GM23338 (cell line): ENCODE results near the gene PCCB. TPM values are rescaled to one million over a fixed set of nuclear protein-coding genes. Genes with fewer than 3 reads are reported as not detected.

Experiments
- ATAC-seq: fragments of 200-7000 bp; cut with Tn5 transposase; 3 replicates; pipeline ENCODE4 v1.9.1; 2020
- DNase-seq: peaks from one replicate; pipeline ENCODE4 v3.0.0-alpha.2; 2015; ENCODE audit warnings: low spot score
- H2AFZ ChIP-seq: fragments of 200-600 bp; sonication (generic); 2 replicates; pipeline ENCODE4 v1.8.0; 2016; ENCODE audit warnings: antibody characterized with exemption, mild to moderate bottlenecking, moderate library complexity
- H3F3A ChIP-seq: fragments of 200-600 bp; sonication (generic); replicated peaks from 2 replicates; pipeline ENCODE4 v1.8.0; 2017; ENCODE audit warnings: antibody characterized with exemption, mixed run types, low read depth
- H3K27ac ChIP-seq: fragments of 200-600 bp; sonication (generic); 2 replicates; pipeline ENCODE4 v1.6.1; 2016; ENCODE audit warnings: low read depth
- H3K27me3 ChIP-seq: fragments of 200-600 bp; sonication (generic); 2 replicates; pipeline ENCODE4 v1.8.0; 2016; ENCODE audit warnings: mild to moderate bottlenecking, mixed run types, moderate library complexity; ENCODE audit not compliant: insufficient read depth
- H3K36me3 ChIP-seq: fragments of 200-600 bp; sonication (generic); 2 replicates; pipeline ENCODE4 v1.8.0; 2016; ENCODE audit warnings: mild to moderate bottlenecking; ENCODE audit not compliant: insufficient read depth
- H3K4me1 ChIP-seq: fragments of 200-600 bp; sonication (generic); 2 replicates; pipeline ENCODE4 v1.8.0; 2016; ENCODE audit warnings: mild to moderate bottlenecking, moderate library complexity; ENCODE audit not compliant: insufficient read depth
- H3K4me2 ChIP-seq: fragments of 200-600 bp; sonication (generic); 2 replicates; pipeline ENCODE4 v1.7.1; 2017; ENCODE audit warnings: mixed run types
- H3K4me3 ChIP-seq: fragments of 200-600 bp; sonication (generic); 2 replicates; pipeline ENCODE4 v1.6.1; 2016; ENCODE audit warnings: mixed run types
- H3K79me2 ChIP-seq: fragments of 200-600 bp; sonication (generic); replicated peaks from 2 replicates; pipeline ENCODE4 v1.8.0; 2017; ENCODE audit warnings: mild to moderate bottlenecking; ENCODE audit not compliant: insufficient read depth
- H3K9me2 ChIP-seq: fragments of 200-600 bp; sonication (generic); 2 replicates; pipeline ENCODE4 v1.8.0; 2017; ENCODE audit not compliant: insufficient read depth
- H4K20me1 ChIP-seq: fragments of 200-600 bp; sonication (generic); replicated peaks from 2 replicates; pipeline ENCODE4 v1.8.0; 2017; ENCODE audit warnings: mild to moderate bottlenecking; ENCODE audit not compliant: insufficient read depth
- H3K27ac Mint-ChIP-seq: 2 replicates; pipeline ENCODE4 v1.8.0; 2020; ENCODE audit warnings: inconsistent platforms, mild to moderate bottlenecking, moderate library complexity, mixed read lengths
- H3K27me3 Mint-ChIP-seq: 3 replicates; pipeline ENCODE4 v1.8.0; 2022; ENCODE audit warnings: low read depth, mild to moderate bottlenecking, moderate library complexity, mixed read lengths, inconsistent platforms; ENCODE audit not compliant: insufficient read depth, poor library complexity
- H3K36me3 Mint-ChIP-seq: 3 replicates; pipeline ENCODE4 v1.8.0; 2021; ENCODE audit warnings: low read depth, mild to moderate bottlenecking, inconsistent platforms, moderate library complexity, mixed read lengths
- H3K4me1 Mint-ChIP-seq: 3 replicates; pipeline ENCODE4 v1.8.0; 2020; ENCODE audit warnings: mild to moderate bottlenecking, inconsistent platforms, mixed read lengths
- H3K4me3 Mint-ChIP-seq: 3 replicates; pipeline ENCODE4 v1.8.0; 2021; ENCODE audit warnings: moderate library complexity, mild to moderate bottlenecking, inconsistent platforms, mixed read lengths
- H3K9me3 Mint-ChIP-seq: 3 replicates; pipeline ENCODE4 v1.8.0; 2020; ENCODE audit warnings: moderate library complexity, mild to moderate bottlenecking, inconsistent platforms, mixed read lengths
- EZH2 ChIP-seq: fragments of 200-600 bp; sonication (generic); IDR thresholded peaks from one replicate; pipeline ENCODE4 v1.8.0; 2017; ENCODE audit warnings: antibody characterized with exemption, mild to moderate bottlenecking, low read depth; ENCODE audit not compliant: unreplicated experiment
- EZH2phosphoT487 ChIP-seq: fragments of 200-600 bp; sonication (generic); IDR thresholded peaks from one replicate; pipeline ENCODE4 v1.8.1; 2018; ENCODE audit warnings: antibody characterized with exemption; ENCODE audit not compliant: unreplicated experiment
- JUNB ChIP-seq: IDR thresholded peaks from one replicate; pipeline ENCODE4 v1.6.1; 2016; ENCODE audit warnings: antibody characterized with exemption; ENCODE audit not compliant: unreplicated experiment
- NANOG ChIP-seq: IDR thresholded peaks from 2 replicates; pipeline ENCODE4 v1.6.1; 2016; ENCODE audit warnings: antibody characterized with exemption, borderline replicate concordance
- POLR2AphosphoS5 ChIP-seq: IDR thresholded peaks from 2 replicates; pipeline ENCODE4 v1.6.1; 2016; ENCODE audit warnings: antibody characterized with exemption, low read depth
- STAT1 ChIP-seq: IDR thresholded peaks from one replicate; pipeline ENCODE4 v1.6.1; 2016; ENCODE audit warnings: antibody characterized with exemption; ENCODE audit not compliant: unreplicated experiment
- ZNF114 ChIP-seq: fragments of 250-450 bp; sonication (Bioruptor Pico); IDR thresholded peaks from 2 replicates; pipeline ENCODE4 v1.5.0; 2020; ENCODE audit warnings: mild to moderate bottlenecking, moderate library complexity
- ZNF331 ChIP-seq: fragments of 250-450 bp; sonication (Bioruptor Pico); IDR thresholded peaks from 2 replicates; pipeline ENCODE4 v1.5.0; 2020; ENCODE audit warnings: low read depth, mild to moderate bottlenecking, moderate library complexity
- polyA plus RNA-seq: library from polyadenylated mRNA; unstranded; fragments of >200 nt; fragmentation: Nextera tagmentation; extraction: Ambion mirVana; gene quantifications from 2 replicates; pipeline ENCODE4 v1.2.1, GENCODE V29; 2016
- total RNA-seq: library from RNA; depleted of rRNA; stranded (reverse); fragments of >200 nt; shearing (Covaris generic); gene quantifications from 2 replicates; pipeline ENCODE4 v1.2.3, GENCODE V29; 2014
- TF ChIP-seq, protein P1 (sequence below), 2 experiments: fragments of 200-600 bp in 1 of 2; sonication (generic) in 1 of 2; conservative IDR thresholded peaks; 2 replicates each; pipeline versions ENCODE4 v1.5.1 to v1.6.1; 2016 to 2017; ENCODE audit warnings: antibody characterized with exemption in 2 of 2, low read depth in 2 of 2, mild to moderate bottlenecking in 2 of 2, moderate library complexity in 1 of 2
- TF ChIP-seq, protein P2 (sequence below): IDR thresholded peaks from one replicate; pipeline ENCODE4 v1.6.1; 2018; ENCODE audit warnings: antibody characterized with exemption; ENCODE audit not compliant: unreplicated experiment
- TF ChIP-seq, protein P3 (sequence below): IDR thresholded peaks from 2 replicates; pipeline ENCODE4 v1.6.1; 2016; ENCODE audit warnings: antibody characterized with exemption
- TF ChIP-seq, protein P4 (sequence below): fragments of 250-450 bp; sonication (Bioruptor Pico); IDR thresholded peaks from 2 replicates; pipeline ENCODE4 v1.5.0; 2020; ENCODE audit warnings: mild to moderate bottlenecking, moderate library complexity

The PCCB gene
- total and polyA plus RNA-seq, 2 experiments from 2014 or later = 42.7 to 76.8 TPM

DNA sequence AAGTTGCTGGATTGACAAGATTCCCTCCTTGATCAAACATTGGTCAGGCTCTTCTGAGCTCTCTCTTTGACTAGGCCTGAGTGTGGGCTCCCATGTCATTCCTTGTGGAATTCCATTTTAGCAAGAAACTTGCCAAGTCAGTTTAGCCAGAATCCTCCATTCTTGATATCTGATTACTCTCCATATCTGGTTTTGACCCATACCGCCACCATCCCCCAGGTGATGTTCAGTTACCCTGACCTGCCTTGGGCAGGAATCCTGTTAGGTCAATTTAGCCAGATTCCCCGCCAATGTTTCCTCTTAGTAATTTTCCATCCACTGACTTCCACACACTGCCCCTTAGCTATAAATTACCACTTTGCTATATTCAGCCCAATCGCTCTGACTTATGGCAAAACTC is 1.0 kb upstream of the PCCB start:
- TF ChIP-seq JUNB = no peak
- TF ChIP-seq, protein P1, sequence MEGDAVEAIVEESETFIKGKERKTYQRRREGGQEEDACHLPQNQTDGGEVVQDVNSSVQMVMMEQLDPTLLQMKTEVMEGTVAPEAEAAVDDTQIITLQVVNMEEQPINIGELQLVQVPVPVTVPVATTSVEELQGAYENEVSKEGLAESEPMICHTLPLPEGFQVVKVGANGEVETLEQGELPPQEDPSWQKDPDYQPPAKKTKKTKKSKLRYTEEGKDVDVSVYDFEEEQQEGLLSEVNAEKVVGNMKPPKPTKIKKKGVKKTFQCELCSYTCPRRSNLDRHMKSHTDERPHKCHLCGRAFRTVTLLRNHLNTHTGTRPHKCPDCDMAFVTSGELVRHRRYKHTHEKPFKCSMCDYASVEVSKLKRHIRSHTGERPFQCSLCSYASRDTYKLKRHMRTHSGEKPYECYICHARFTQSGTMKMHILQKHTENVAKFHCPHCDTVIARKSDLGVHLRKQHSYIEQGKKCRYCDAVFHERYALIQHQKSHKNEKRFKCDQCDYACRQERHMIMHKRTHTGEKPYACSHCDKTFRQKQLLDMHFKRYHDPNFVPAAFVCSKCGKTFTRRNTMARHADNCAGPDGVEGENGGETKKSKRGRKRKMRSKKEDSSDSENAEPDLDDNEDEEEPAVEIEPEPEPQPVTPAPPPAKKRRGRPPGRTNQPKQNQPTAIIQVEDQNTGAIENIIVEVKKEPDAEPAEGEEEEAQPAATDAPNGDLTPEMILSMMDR (conservative IDR thresholded peaks at IDR 0.05; ENCODE audit: low read depth in 2 of 2) = no peak
- TF ChIP-seq STAT1 = no peak
- TF ChIP-seq POLR2AphosphoS5 = no peak
- no peak for TF ChIP-seq ZNF114 (CRISPR knock-in tag)
- no peak for TF ChIP-seq EZH2
- TF ChIP-seq, protein P2, sequence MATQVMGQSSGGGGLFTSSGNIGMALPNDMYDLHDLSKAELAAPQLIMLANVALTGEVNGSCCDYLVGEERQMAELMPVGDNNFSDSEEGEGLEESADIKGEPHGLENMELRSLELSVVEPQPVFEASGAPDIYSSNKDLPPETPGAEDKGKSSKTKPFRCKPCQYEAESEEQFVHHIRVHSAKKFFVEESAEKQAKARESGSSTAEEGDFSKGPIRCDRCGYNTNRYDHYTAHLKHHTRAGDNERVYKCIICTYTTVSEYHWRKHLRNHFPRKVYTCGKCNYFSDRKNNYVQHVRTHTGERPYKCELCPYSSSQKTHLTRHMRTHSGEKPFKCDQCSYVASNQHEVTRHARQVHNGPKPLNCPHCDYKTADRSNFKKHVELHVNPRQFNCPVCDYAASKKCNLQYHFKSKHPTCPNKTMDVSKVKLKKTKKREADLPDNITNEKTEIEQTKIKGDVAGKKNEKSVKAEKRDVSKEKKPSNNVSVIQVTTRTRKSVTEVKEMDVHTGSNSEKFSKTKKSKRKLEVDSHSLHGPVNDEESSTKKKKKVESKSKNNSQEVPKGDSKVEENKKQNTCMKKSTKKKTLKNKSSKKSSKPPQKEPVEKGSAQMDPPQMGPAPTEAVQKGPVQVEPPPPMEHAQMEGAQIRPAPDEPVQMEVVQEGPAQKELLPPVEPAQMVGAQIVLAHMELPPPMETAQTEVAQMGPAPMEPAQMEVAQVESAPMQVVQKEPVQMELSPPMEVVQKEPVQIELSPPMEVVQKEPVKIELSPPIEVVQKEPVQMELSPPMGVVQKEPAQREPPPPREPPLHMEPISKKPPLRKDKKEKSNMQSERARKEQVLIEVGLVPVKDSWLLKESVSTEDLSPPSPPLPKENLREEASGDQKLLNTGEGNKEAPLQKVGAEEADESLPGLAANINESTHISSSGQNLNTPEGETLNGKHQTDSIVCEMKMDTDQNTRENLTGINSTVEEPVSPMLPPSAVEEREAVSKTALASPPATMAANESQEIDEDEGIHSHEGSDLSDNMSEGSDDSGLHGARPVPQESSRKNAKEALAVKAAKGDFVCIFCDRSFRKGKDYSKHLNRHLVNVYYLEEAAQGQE = no peak
- no peak for TF ChIP-seq EZH2phosphoT487
- TF ChIP-seq, protein P3, sequence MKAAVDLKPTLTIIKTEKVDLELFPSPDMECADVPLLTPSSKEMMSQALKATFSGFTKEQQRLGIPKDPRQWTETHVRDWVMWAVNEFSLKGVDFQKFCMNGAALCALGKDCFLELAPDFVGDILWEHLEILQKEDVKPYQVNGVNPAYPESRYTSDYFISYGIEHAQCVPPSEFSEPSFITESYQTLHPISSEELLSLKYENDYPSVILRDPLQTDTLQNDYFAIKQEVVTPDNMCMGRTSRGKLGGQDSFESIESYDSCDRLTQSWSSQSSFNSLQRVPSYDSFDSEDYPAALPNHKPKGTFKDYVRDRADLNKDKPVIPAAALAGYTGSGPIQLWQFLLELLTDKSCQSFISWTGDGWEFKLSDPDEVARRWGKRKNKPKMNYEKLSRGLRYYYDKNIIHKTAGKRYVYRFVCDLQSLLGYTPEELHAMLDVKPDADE = no peak
- TF ChIP-seq ZNF331 (CRISPR knock-in tag) = no peak
- TF ChIP-seq, protein P4, sequence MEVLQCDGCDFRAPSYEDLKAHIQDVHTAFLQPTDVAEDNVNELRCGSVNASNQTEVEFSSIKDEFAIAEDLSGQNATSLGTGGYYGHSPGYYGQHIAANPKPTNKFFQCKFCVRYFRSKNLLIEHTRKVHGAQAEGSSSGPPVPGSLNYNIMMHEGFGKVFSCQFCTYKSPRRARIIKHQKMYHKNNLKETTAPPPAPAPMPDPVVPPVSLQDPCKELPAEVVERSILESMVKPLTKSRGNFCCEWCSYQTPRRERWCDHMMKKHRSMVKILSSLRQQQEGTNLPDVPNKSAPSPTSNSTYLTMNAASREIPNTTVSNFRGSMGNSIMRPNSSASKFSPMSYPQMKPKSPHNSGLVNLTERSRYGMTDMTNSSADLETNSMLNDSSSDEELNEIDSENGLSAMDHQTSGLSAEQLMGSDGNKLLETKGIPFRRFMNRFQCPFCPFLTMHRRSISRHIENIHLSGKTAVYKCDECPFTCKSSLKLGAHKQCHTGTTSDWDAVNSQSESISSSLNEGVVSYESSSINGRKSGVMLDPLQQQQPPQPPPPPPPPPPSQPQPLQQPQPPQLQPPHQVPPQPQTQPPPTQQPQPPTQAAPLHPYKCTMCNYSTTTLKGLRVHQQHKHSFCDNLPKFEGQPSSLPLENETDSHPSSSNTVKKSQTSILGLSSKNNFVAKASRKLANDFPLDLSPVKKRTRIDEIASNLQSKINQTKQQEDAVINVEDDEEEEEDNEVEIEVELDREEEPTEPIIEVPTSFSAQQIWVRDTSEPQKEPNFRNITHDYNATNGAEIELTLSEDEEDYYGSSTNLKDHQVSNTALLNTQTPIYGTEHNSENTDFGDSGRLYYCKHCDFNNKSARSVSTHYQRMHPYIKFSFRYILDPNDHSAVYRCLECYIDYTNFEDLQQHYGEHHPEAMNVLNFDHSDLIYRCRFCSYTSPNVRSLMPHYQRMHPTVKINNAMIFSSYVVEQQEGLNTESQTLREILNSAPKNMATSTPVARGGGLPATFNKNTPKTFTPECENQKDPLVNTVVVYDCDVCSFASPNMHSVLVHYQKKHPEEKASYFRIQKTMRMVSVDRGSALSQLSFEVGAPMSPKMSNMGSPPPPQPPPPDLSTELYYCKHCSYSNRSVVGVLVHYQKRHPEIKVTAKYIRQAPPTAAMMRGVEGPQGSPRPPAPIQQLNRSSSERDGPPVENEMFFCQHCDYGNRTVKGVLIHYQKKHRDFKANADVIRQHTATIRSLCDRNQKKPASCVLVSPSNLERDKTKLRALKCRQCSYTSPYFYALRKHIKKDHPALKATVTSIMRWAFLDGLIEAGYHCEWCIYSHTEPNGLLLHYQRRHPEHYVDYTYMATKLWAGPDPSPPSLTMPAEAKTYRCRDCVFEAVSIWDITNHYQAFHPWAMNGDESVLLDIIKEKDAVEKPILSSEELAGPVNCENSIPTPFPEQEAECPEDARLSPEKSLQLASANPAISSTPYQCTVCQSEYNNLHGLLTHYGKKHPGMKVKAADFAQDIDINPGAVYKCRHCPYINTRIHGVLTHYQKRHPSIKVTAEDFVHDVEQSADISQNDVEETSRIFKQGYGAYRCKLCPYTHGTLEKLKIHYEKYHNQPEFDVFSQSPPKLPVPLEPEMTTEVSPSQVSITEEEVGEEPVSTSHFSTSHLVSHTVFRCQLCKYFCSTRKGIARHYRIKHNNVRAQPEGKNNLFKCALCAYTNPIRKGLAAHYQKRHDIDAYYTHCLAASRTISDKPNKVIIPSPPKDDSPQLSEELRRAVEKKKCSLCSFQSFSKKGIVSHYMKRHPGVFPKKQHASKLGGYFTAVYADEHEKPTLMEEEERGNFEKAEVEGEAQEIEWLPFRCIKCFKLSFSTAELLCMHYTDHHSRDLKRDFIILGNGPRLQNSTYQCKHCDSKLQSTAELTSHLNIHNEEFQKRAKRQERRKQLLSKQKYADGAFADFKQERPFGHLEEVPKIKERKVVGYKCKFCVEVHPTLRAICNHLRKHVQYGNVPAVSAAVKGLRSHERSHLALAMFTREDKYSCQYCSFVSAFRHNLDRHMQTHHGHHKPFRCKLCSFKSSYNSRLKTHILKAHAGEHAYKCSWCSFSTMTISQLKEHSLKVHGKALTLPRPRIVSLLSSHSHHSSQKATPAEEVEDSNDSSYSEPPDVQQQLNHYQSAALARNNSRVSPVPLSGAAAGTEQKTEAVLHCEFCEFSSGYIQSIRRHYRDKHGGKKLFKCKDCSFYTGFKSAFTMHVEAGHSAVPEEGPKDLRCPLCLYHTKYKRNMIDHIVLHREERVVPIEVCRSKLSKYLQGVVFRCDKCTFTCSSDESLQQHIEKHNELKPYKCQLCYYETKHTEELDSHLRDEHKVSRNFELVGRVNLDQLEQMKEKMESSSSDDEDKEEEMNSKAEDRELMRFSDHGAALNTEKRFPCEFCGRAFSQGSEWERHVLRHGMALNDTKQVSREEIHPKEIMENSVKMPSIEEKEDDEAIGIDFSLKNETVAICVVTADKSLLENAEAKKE (CRISPR knock-in tag) = no peak
- TF ChIP-seq NANOG = no peak
- no peak for DNase-seq
- H2AFZ ChIP-seq = peak overlapping the region; percentile 94
- Mint-ChIP-seq H3K27ac (peak overlapping the region; percentile 6; the same call in 1 of the 2 replicates), H3K9me3 (no peaks in the 10 kb centered on the region), H3K4me1 (peaks cover 26% of the 10 kb centered on the region), H3K36me3 (no peaks in the 10 kb centered on the region; the same call in 1 of the 3 replicates), H3K27me3 (peaks cover 14% of the 10 kb centered on the region), H3K4me3 (no peak overlapping the region)
- no peak overlapping the region for H3K27ac ChIP-seq
- peaks cover 31% of the 10 kb centered on the region for H3K79me2 ChIP-seq
- H3F3A ChIP-seq = peaks cover 3% of the 10 kb centered on the region; the same call in 1 of the 2 replicates
- H3K36me3 ChIP-seq = no peaks in the 10 kb centered on the region
- H3K9me2 ChIP-seq = 0 out of 2 replicates have a peak, but pooled peaks cover 4% of the 10 kb centered on the region
- H3K4me2 ChIP-seq = no peak overlapping the region
- no peak overlapping the region for H3K4me3 ChIP-seq
- H3K4me1 ChIP-seq = peaks cover 12% of the 10 kb centered on the region
- no peak for ATAC-seq
- H4K20me1 ChIP-seq = no peaks in the 10 kb centered on the region
- H3K27me3 ChIP-seq = no peaks in the 10 kb centered on the region
